ENCODE measurements around the gene NUDT16.
"Not testable (repeated sequence)": the region's sequence is repeated elsewhere in the genome, so short reads cannot be mapped to it uniquely, and the experiment has no call there.

The NUDT16 gene

DNA sequence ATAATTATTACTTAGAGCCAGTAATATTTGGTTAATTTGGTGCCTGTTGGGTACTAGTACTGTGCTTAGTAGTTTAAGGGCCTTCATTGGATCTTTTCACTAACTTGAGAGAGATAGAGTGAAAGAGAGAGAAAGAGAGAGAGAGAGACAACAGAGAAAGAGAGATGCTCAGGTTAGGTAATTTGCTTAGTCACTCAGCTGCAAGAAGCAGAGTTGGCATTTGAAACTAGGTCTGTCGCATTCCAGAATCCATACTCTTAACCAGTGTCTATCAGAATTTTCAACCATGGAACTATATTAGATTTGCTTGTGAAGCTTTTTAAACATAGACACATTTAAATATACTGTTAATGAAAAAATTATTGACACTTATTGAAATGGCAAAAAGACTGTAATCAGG, 31.1 kb upstream of the NUDT16 start:
- no peak for TF ChIP-seq CTCF (conservative IDR thresholded peaks at IDR 0.05; ENCODE audit: low read depth, low read length)
- no peak for DNase-seq (ENCODE audit: low read depth)
- H3K4me3 ChIP-seq (ENCODE audit: low read length): no peak overlapping the region

- no peak for TF ChIP-seq CTCF (conservative IDR thresholded peaks at IDR 0.05; ENCODE audit: low read depth, low read length)
- H3K4me3 ChIP-seq (ENCODE audit: low read length): no peak overlapping the region
- no peak for DNase-seq (ENCODE audit: low read depth)
Measured at GRCh38 chr3:131353016-131353877, 28.3 kb upstream of the NUDT16 start.

DNA sequence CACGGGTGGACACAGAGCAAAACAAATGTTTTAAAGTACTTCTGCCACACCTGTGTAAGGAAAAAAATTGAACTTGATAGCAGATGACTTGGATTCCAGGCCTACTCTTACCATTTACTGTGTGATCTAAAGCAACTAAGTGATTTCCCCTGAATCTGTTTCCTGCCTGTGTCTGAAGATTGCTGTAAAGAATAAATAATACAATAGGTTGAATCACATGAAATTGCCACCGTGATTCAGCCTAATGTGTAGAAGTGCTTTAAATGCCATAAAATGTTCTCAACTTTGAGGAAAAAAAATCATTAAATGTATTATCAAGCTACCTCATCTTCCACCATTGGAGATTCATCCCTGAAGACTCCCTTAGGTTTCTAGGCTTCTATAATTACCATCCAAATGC, 27.6 kb upstream of the NUDT16 start:
- TF ChIP-seq CTCF (conservative IDR thresholded peaks at IDR 0.05; ENCODE audit: low read depth, low read length): no peak
- no peak overlapping the region for H3K4me3 ChIP-seq (ENCODE audit: low read length)
- DNase-seq (ENCODE audit: low read depth): no peak

GRCh38 chr3:131356006-131356595, 25.5 kb upstream of the NUDT16 start:
- TF ChIP-seq CTCF (conservative IDR thresholded peaks at IDR 0.05; ENCODE audit: low read depth, low read length): no peak
- DNase-seq (ENCODE audit: low read depth): no peak
- H3K4me3 ChIP-seq (ENCODE audit: low read length): no peak overlapping the region

GRCh38 chr3:131357275-131357674, 24.3 kb upstream of the NUDT16 start:
- no peak for DNase-seq (ENCODE audit: low read depth)
- TF ChIP-seq CTCF (conservative IDR thresholded peaks at IDR 0.05; ENCODE audit: low read depth, low read length): no peak
- no peak overlapping the region for H3K4me3 ChIP-seq (ENCODE audit: low read length)

DNA sequence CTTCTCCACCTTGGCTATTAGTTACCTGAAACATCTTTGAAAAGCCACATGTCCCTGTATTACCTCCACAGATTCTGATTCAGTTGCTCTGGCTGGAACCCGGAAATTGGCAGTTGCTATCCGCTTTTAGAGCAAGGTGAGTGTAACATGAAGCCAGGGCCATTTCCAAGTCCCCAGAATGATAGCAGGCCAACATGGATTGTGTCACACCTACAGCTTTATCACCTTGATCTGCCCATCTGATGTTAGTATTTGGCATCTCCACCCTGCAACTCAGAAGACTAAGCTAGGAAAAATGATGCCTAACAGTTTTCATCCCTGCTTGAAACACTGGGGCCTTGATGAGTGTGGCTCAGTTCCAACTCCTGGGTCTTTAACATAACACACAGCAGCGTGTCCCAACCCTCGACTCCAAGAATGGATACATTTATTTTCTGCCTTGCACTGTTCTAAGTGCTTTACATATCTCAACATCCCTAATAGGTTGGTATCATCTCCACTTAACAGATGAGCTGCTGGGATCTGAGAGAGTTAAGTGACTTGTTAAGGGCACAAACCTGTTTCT, 21.3 kb upstream of the NUDT16 start:
- TF ChIP-seq CTCF (conservative IDR thresholded peaks at IDR 0.05; ENCODE audit: low read depth, low read length): no peak
- H3K4me3 ChIP-seq (ENCODE audit: low read length): no peak overlapping the region
- DNase-seq (ENCODE audit: low read depth): no peak

- not testable (repeated sequence) for H3K4me3 ChIP-seq (ENCODE audit: low read length); DNase-seq (ENCODE audit: low read depth)
Measured at GRCh38 chr3:131361066-131361463, 20.5 kb upstream of the NUDT16 start.

Measured in retinal pigment epithelial cell (primary cell).